Measurements from ENCODE around the gene CCNI2.

The CCNI2 gene

DNA sequence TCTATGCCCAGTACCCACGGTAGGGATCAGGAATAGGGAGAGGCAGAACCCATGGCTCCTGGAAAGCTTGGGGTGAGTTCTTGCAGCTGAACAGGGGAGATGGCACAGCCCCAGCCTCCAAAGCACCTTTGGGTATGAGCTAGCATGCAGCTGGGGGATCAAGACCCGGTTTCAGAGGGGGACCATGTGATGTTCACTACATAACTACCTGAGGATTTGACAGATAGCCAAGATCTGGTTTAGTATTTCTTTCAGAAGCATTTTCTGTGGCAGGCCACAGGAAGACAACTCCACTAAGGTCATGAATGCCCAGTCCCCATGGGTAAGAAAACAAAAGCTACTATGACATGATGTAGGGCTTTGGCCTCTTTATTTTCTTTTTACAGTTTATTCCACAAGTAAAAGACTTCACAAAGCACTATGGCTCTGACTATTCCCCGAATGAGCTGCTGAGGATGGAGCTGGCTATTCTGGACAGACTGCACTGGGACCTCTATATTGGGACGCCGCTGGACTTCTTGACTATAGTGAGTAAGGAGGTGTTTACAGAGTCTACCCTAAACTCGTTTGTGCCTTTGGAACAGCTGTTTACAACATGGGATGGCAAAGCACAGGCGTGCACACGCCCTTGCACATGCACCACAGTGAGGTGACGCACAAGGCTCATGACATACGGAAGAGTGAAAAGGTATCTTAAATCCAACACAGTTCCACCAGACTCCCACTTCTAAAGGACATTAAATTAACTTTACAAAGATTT, 3.4 kb downstream of the CCNI2 start:
- no peak for DNase-seq

- DNase-seq = no peak
These were observed 4.2 kb downstream of the CCNI2 start for GRCh38 chr5:132751444-132751843.

DNA sequence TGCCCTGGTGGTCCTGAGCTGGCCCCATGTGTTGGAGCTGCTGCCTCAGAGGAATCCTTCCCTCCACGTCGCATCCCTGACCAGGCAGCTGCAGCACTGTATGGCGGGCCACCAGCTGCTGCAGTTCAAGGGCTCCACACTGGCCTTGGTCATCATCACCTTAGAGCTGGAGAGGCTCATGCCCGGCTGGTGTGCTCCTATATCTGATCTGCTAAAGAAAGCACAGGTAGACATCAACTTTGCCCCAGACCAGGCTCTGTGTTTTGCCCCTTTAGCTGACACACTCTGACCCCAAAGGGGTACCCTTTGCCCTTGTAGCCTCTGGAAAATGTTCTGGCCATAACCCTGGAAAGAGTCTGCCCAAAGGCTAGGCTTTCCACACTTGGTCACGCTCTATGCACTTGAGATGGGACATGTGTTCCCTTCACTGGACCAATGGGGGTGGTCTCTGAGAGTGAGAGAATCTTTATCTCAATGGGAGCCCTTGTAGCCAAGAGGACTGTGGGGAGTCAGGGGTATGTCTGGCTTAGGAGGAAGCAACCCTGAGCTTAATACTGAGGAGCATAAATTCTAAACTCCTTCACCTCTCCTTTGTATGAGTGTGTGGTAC, 4.8 kb downstream of the CCNI2 start:
- no peak for DNase-seq

DNA sequence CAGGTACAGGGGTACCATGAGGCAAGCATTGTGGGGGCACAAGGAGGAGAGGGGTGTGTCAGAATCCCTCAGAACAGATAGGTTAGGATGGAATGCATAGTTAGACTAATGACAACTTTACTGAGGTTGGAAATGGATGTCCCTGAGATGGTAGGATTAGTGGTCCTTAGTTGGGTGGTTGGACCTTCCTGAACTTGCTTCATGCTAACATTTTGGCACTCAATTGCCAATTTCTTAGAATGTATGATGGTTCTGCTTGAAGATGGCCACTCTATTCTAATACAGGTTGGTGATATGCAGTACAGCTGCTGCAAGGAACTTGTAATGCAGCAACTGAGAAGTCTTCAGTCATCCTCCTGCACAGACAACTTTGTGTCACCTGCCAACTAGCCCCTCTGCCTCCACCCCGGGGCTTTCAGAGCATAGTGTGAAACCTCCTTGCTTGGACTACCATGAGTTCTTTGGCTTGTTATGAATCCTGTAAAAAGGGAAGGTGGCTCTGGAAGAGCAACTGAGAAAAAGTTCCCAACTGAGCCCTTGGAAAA, 5.4 kb downstream of the CCNI2 start:
- no peak for DNase-seq

DNA sequence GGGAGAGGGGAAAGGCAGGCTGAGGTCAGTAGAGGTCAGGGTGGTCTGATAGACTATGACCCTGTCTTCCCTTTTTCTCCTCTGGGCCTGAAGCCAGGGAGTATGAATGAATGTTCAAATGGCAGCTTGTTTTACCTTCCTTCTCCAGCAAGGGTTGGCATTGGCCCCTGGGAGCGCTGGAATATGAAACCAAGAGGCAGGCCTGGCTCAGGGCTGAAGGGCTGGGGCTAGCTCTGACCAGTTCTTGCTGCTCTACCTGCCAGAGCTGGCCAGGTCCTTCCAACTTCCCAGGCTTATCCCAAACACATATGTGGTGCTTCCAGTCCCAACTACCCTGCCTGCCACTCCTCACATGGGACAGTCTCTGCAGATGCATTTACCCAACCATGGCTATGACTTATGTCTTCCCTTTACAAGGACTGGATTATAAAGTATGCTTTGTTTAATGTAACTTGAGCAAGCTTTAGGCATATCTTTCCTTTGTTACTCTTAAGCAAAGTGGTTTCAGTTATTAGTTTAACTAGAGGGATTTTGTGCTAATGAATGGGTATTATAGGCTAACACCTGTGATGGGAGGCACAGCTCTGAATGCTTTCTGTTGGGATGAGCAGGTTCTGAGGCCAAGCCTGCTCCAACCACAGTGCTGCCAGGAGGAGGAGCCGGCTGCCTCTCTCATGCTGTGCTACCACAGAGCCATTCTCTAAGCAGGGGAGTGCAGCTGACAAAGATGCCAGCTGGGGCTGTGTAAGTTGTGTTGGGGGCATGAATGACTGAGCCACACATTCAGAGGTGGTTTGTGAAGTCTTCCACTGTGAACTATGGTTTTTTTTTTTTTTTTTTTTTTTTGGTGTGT, 6.1 kb downstream of the CCNI2 start:
- peak; percentile 18 for DNase-seq

- no peak for DNase-seq
These were observed 6.9 kb downstream of the CCNI2 start for GRCh38 chr5:132754111-132754510.

- DNase-seq = no peak
These were observed 7.7 kb downstream of the CCNI2 start for GRCh38 chr5:132754947-132755346.

GRCh38 chr5:132756542-132756941, 9.3 kb downstream of the CCNI2 start:
- no peak for DNase-seq

DNA sequence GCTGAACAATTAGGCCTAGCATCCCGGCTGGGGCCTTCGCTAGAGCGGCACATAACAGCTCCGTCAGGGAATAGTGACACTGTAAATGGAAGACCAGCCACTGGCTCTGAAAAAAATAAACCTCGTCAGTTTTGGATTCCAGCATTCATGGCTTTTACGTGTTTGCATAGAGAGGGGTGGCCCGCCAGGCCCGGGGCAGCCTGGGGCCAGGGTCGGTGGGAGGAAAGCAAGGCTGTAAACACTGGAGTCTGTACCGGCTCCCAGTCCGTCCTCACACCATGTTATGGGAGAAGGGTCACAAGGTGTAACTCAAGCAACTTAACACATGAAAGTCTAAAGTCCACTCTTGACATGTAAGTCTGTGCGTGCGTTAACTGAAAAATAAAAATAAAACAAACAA, 11.2 kb downstream of the CCNI2 start:
- DNase-seq = no peak

- no peak for DNase-seq
These were observed 12.2 kb downstream of the CCNI2 start for GRCh38 chr5:132759114-132760048.

- DNase-seq = no peak
These were observed 12.8 kb downstream of the CCNI2 start for GRCh38 chr5:132760049-132760420.

- DNase-seq = no peak
These were observed 13.5 kb downstream of the CCNI2 start for GRCh38 chr5:132760601-132761317.

GRCh38 chr5:132761321-132762240, 14.4 kb downstream of the CCNI2 start:
- DNase-seq = no peak

GRCh38 chr5:132762246-132763000, 15.2 kb downstream of the CCNI2 start:
- no peak for DNase-seq

- no peak for DNase-seq
These were observed 16.2 kb downstream of the CCNI2 start for GRCh38 chr5:132763181-132764036.

GRCh38 chr5:132764051-132764450, 16.8 kb downstream of the CCNI2 start:
- DNase-seq = no peak

DNA sequence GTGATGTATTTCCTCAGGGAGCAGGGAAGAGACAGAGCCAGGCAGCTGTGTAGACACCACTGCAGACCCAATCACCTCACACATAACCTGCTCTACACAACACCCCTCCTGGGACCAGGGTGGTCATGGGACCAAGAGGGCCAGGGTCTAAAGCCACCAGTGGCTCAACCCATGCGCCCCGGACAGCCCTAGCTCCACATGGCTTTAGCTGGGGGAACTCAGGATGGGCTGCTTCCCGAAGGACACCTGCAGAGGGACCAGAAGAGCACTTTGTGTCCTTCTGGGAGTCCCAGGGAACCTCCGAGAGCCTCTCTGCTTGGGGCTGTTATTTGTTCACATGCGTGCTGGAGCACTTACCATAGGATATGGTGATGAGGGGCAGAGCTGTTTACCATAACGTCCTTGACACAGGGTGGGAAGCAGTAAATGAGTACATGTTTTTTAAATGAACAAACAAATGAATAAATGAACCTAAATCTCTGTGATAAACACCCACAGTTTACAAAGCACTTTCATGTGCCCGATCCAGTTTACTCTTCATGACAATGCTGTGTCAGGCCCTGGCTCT, 17.5 kb downstream of the CCNI2 start:
- no peak for DNase-seq

- DNase-seq = no peak
These were observed 18.2 kb downstream of the CCNI2 start for GRCh38 chr5:132765311-132766019.

Data from NCI-H345 (cell line).